SH-SY5Y (cell line): ENCODE data around the gene SLC35F3.

Experiments
- GATA2 ChIP-seq: IDR thresholded peaks from 2 replicates; pipeline ENCODE4 v1.6.1; 2011; ENCODE audit warnings: mild to moderate bottlenecking, low read depth, low read length
- GATA3 ChIP-seq: IDR thresholded peaks from 2 replicates; pipeline ENCODE4 v1.6.1; 2011; ENCODE audit warnings: low read depth, mild to moderate bottlenecking, low read length, moderate library complexity

GRCh38 chr1:233965856-233966255, 61.4 kb downstream of the SLC35F3 start:
- TF ChIP-seq GATA2, result no peak
- no peak for TF ChIP-seq GATA3
